H1 (cell line): ENCODE data around the gene PRICKLE1. TPM values are rescaled to one million over a fixed set of nuclear protein-coding genes. Genes with fewer than 3 reads are reported as not detected.

Source experiments
- CTCF ChIA-PET: fragments of 300-600 bp; sonication (Branson Sonifier 250); formaldehyde crosslinking; loops from one replicate; lab custom pipeline; 2021; ENCODE audit not compliant: partially characterized antibody; lab: Charles Lee
- POLR2A ChIA-PET: fragments of 300-600 bp; sonication (Branson Sonifier 250); formaldehyde crosslinking; loops from one replicate; lab custom pipeline; 2021; ENCODE audit warnings: inconsistent platforms; ENCODE audit not compliant: partially characterized antibody; lab: Charles Lee
- DNase-seq, 2 experiments: peaks; one replicate each; pipeline versions ENCODE4 v3.0.0 to v3.0.0-alpha.2; 2010 to 2022; ENCODE audit warnings: low spot score in 2 of 2, low read depth in 1 of 2, mixed read lengths in 1 of 2
- FAIRE-seq: peaks from 2 replicates; lab custom pipeline; 2011; peaks lifted over from hg19 to GRCh38; lab: Jason Lieb, UNC
- H2AFZ ChIP-seq: 2 replicates; pipeline ENCODE4 v1.8.1; 2012; ENCODE audit warnings: low read length, inconsistent platforms
- H2AK5ac ChIP-seq: 2 replicates; pipeline ENCODE4 v1.6.1; 2013; ENCODE audit warnings: low read depth, low read length
- H2BK120ac ChIP-seq: replicated peaks from 2 replicates; pipeline ENCODE3; 2013; ENCODE audit warnings: low read depth, low read length, inconsistent platforms
- H2BK12ac ChIP-seq: 2 replicates; pipeline ENCODE4 v1.6.1; 2013; ENCODE audit warnings: low read depth, low read length
- H2BK15ac ChIP-seq: 2 replicates; pipeline ENCODE4 v1.6.1; 2013; ENCODE audit warnings: low read length
- H2BK20ac ChIP-seq: 2 replicates; pipeline ENCODE4 v1.6.1; 2013; ENCODE audit warnings: low read length
- H2BK5ac ChIP-seq: 2 replicates; pipeline ENCODE4 v1.6.1; 2013; ENCODE audit warnings: low read depth, low read length
- H3K14ac ChIP-seq: 2 replicates; pipeline ENCODE4 v1.6.1; 2013; ENCODE audit warnings: inconsistent platforms; ENCODE audit not compliant: insufficient read length
- H3K18ac ChIP-seq: 2 replicates; pipeline ENCODE4 v1.6.1; 2013; ENCODE audit warnings: low read length; ENCODE audit errors: extremely low read depth
- H3K23ac ChIP-seq: 2 replicates; pipeline ENCODE4 v1.6.1; 2013; ENCODE audit warnings: inconsistent platforms; ENCODE audit not compliant: insufficient read length
- H3K23me2 ChIP-seq: 2 replicates; pipeline ENCODE4 v1.6.1; 2013; ENCODE audit warnings: low read depth, low read length
- H3K27ac ChIP-seq: 2 replicates; pipeline ENCODE4 v1.6.1; 2011; ENCODE audit warnings: low read depth, low read length, inconsistent platforms
- H3K27me3 ChIP-seq, 4 experiments: replicated peaks in 1 of 4; 1 replicate in 1 of 4; 2 replicates in 3 of 4; pipeline versions ENCODE4 v1.6.1 to v1.8.1; 2011 to 2013; ENCODE audit warnings: low read length in 3 of 4, mild to moderate bottlenecking in 3 of 4, inconsistent platforms in 2 of 4, mixed read lengths in 2 of 4, moderate library complexity in 1 of 4; ENCODE audit not compliant: control insufficient read depth in 3 of 4, insufficient read depth in 3 of 4; ENCODE audit errors: extremely low read depth in 1 of 4
- H3K36me3 ChIP-seq, 4 experiments: 2 replicates each; pipeline versions ENCODE4 v1.6.1 to v1.8.1; 2011 to 2013; ENCODE audit warnings: mild to moderate bottlenecking in 4 of 4, low read length in 3 of 4, moderate library complexity in 2 of 4, control low read depth in 1 of 4, inconsistent platforms in 1 of 4; ENCODE audit not compliant: insufficient read depth in 4 of 4, control insufficient read depth in 2 of 4
- H3K4ac ChIP-seq: replicated peaks from 2 replicates; pipeline ENCODE3; 2013; ENCODE audit warnings: low read length, low read depth, mixed read lengths, inconsistent platforms; ENCODE audit not compliant: insufficient read length
- H3K4me1 ChIP-seq, 4 experiments: replicated peaks in 1 of 4; 1 replicate in 1 of 4; 2 replicates in 3 of 4; pipeline versions ENCODE4 v1.6.1 to v1.8.1; 2011 to 2013; ENCODE audit warnings: low read length in 3 of 4, inconsistent platforms in 2 of 4, mixed read lengths in 1 of 4; ENCODE audit not compliant: insufficient read depth in 4 of 4, control insufficient read depth in 3 of 4
- H3K4me2 ChIP-seq, 2 experiments: 2 replicates each; pipeline versions ENCODE4 v1.6.1 to v1.8.1; 2011 to 2013; ENCODE audit warnings: low read depth in 2 of 2, low read length in 2 of 2, control low read depth in 1 of 2, inconsistent platforms in 1 of 2, mild to moderate bottlenecking in 1 of 2; ENCODE audit not compliant: insufficient read depth in 1 of 2
- H3K4me3 ChIP-seq, 4 experiments: fragments of 200-600, 300-600 bp in 1 of 4; sonication (generic), shearing (Covaris generic), sonication (Bioruptor Twin) in 1 of 4; 2 replicates each; pipeline versions ENCODE4 v1.5.1 to v1.8.1; 2011 to 2016; ENCODE audit warnings: low read length in 4 of 4, low read depth in 3 of 4, control low read depth in 2 of 4, inconsistent platforms in 2 of 4, mild to moderate bottlenecking in 2 of 4, mixed read lengths in 1 of 4, moderate library complexity in 1 of 4; ENCODE audit not compliant: insufficient read depth in 2 of 4; ENCODE audit errors: extremely low read depth in 1 of 4
- H3K56ac ChIP-seq: replicated peaks from 2 replicates; pipeline ENCODE3; 2013; ENCODE audit warnings: low read depth, mild to moderate bottlenecking, mixed read lengths, low read length, inconsistent platforms; ENCODE audit not compliant: insufficient read length
- H3K79me1 ChIP-seq: 2 replicates; pipeline ENCODE4 v1.6.1; 2013; ENCODE audit warnings: low read depth, low read length, control low read depth
- H3K79me2 ChIP-seq, 2 experiments: 2 replicates each; pipeline versions ENCODE4 v1.6.1 to v1.8.1; 2012 to 2013; ENCODE audit warnings: low read length in 2 of 2, mild to moderate bottlenecking in 2 of 2, inconsistent platforms in 1 of 2; ENCODE audit not compliant: insufficient read depth in 2 of 2, control insufficient read depth in 1 of 2
- H3K9ac ChIP-seq, 4 experiments: replicated peaks in 1 of 4; 1 replicate in 1 of 4; 2 replicates in 3 of 4; pipeline versions ENCODE4 v1.6.1 to v1.8.1; 2011 to 2013; ENCODE audit warnings: low read depth in 3 of 4, low read length in 3 of 4, control low read depth in 2 of 4, mild to moderate bottlenecking in 2 of 4, moderate library complexity in 2 of 4, inconsistent platforms in 1 of 4; ENCODE audit errors: extremely low read depth in 1 of 4
- H3K9me3 ChIP-seq, 2 experiments: 2 replicates each; pipeline versions ENCODE4 v1.6.1 to v1.8.1; 2012 to 2013; ENCODE audit warnings: mild to moderate bottlenecking in 2 of 2, moderate library complexity in 2 of 2, control low read depth in 1 of 2, inconsistent platforms in 1 of 2, low read depth in 1 of 2, low read length in 1 of 2, mixed read lengths in 1 of 2; ENCODE audit not compliant: insufficient read depth in 2 of 2
- H4K20me1 ChIP-seq, 2 experiments: replicated peaks in 1 of 2; 2 replicates each; pipeline versions ENCODE3 to v1.8.1; 2011 to 2013; ENCODE audit warnings: inconsistent platforms in 2 of 2, low read length in 2 of 2, mild to moderate bottlenecking in 1 of 2; ENCODE audit not compliant: insufficient read depth in 2 of 2, control insufficient read depth in 1 of 2
- H4K5ac ChIP-seq: 2 replicates; pipeline ENCODE4 v1.6.1; 2013; ENCODE audit warnings: low read length, low read depth, mixed read lengths, inconsistent platforms; ENCODE audit not compliant: insufficient read length
- H4K8ac ChIP-seq: 2 replicates; pipeline ENCODE4 v1.8.0; 2013; ENCODE audit warnings: mild to moderate bottlenecking, moderate library complexity, low read length, inconsistent platforms; ENCODE audit not compliant: insufficient read depth; ENCODE audit errors: extremely low read depth
- H4K91ac ChIP-seq: replicated peaks from 2 replicates; pipeline ENCODE3; 2013; ENCODE audit warnings: low read length, mixed read lengths, inconsistent platforms; ENCODE audit not compliant: insufficient read length
- RXRA ChIP-seq: IDR thresholded peaks from 2 replicates; pipeline ENCODE4 v1.6.1; 2011; ENCODE audit warnings: low read depth, mild to moderate bottlenecking, low read length, moderate library complexity; ENCODE audit not compliant: insufficient read depth
- WGBS, 2 experiments: shearing (Covaris generic) in 1 of 2; methylation state at CpG; one replicate each; pipeline versions ENCODE4 v1.1.6 to v1.1.7; 2013 to 2015; ENCODE audit warnings: low lambda C conversion rate in 2 of 2, mixed read lengths in 2 of 2, inconsistent platforms in 1 of 2, low coverage in 1 of 2, missing lambda C conversion rate in 1 of 2; ENCODE audit not compliant: insufficient replicate concordance in 2 of 2, insufficient coverage in 1 of 2, insufficient read length in 1 of 2; ENCODE audit errors: extremely low coverage in 1 of 2, missing lambda C conversion rate in 1 of 2; 5-methylcytosine and 5-hydroxymethylcytosine counted together
- polyA plus RNA-seq, 7 experiments: library from polyadenylated mRNA; depleted of rRNA in 3 of 7; stranded (reverse) in 5 of 7; unstranded in 2 of 7; fragments of >200 nt in 5 of 7; fragments of 200-250 nt in 2 of 7; gene quantifications; 1 replicate in 5 of 7; 2 replicates in 1 of 7; 4 replicates in 1 of 7; pipeline versions ENCODE4 v1.2.1 to v1.2.3, GENCODE V29; 2011 to 2013; ENCODE audit warnings: missing spikeins in 2 of 7, mixed read lengths in 2 of 7
- small RNA-seq: library from polyadenylated mRNA; stranded (forward); fragments of <200 nt; extraction: miRNeasy Mini kit (QIAGEN cat#:217004); gene quantifications from one replicate; pipeline ENCODE3, GENCODE V24; 2013; ENCODE audit not compliant: insufficient read depth
- total RNA-seq: library from RNA; stranded (reverse); fragmentation: NEBNext Ultra II Directional; extraction: Animal tissue kit (Norgen Biotek cat#: 25700); gene quantifications from 2 replicates; pipeline ENCODE4 v1.2.1, GENCODE V29; 2021

PRICKLE1 gene
- total and polyA plus RNA-seq, 2 of the 8 experiments (the other 6 are each of a cell fraction or from before 2014, with no cell fraction given): 14.0 to 22.4 TPM

DNA sequence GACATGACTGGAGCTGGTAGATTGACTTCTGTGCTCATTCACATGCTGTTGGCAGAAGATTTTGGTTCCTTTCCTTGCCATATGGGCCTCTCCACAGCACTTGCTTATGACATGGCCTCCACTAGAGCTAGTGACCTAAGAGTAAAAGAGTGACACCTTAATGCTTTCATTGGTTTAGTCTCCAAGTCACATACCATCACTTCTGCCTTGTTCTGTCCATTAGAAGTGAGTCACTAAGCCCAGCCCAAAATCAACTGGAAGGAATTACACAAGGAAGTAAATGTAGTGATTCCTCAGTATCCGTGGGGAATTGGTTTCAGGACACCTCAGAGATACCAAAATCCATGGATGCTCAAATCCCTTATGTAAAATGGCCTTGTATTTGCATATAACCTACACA, 182.2 kb downstream of the PRICKLE1 start:
- Histone ChIP-seq H2BK12ac (no peak overlapping the region), H2BK120ac (no peak overlapping the region), H3K14ac (no peak overlapping the region), H2BK15ac (no peak overlapping the region), H2AFZ (no peak overlapping the region), H3K56ac (no peak overlapping the region), H4K8ac (no peak overlapping the region), H4K5ac (no peak overlapping the region), H3K4me2 (no peak overlapping the region), H3K23ac (no peak overlapping the region), H3K9ac (no peak overlapping the region), H3K79me1 (no peaks in the 10 kb centered on the region), H4K91ac (no peak overlapping the region), H3K27me3 (no peaks in the 10 kb centered on the region), H3K4me3 (no peak overlapping the region), H3K4ac (no peak overlapping the region), H3K27ac (no peak overlapping the region), H3K18ac (no peak overlapping the region), H3K79me2 (no peaks in the 10 kb centered on the region), H2BK20ac (no peak overlapping the region), H2AK5ac (no peak overlapping the region), H3K36me3 (no peaks in the 10 kb centered on the region), H3K23me2 (no peaks in the 10 kb centered on the region), H3K4me1 (no peaks in the 10 kb centered on the region), H2BK5ac (no peak overlapping the region), H3K9me3 (no peaks in the 10 kb centered on the region), H4K20me1 (no peaks in the 10 kb centered on the region)
- TF ChIP-seq RXRA: no peak
- 88% methylated on average over 1 of the region's 1 CpG; no CpG with 5 or more reads in 1 of the 2 experiments for WGBS, 2 experiments
- no peak for FAIRE-seq
- ChIA-PET CTCF (interaction anchor here (0.6 to 1.3 kb wide), 2 partner anchors 8 to 1130 kb away, joined by 3 read pairs; no protein-coding TSS in a partner anchor), POLR2A (no interaction called here)
- no peak for DNase-seq

Small RNAs within 50 kb of the gene (small RNA-seq; reads per million reads assigned to genes)
- gene AC079600.1 (not detected), gene AC079600.2 (not detected), gene RF00019 (not detected)
